HG03139 (cell line): ENCODE data around the gene TNFAIP2.

Experiments
- ATAC-seq: cut with Tn5 transposase; IDR thresholded peaks from one replicate; pipeline ENCODE4 v1.9.1; 2021; ENCODE audit not compliant: unreplicated experiment

The TNFAIP2 gene

DNA sequence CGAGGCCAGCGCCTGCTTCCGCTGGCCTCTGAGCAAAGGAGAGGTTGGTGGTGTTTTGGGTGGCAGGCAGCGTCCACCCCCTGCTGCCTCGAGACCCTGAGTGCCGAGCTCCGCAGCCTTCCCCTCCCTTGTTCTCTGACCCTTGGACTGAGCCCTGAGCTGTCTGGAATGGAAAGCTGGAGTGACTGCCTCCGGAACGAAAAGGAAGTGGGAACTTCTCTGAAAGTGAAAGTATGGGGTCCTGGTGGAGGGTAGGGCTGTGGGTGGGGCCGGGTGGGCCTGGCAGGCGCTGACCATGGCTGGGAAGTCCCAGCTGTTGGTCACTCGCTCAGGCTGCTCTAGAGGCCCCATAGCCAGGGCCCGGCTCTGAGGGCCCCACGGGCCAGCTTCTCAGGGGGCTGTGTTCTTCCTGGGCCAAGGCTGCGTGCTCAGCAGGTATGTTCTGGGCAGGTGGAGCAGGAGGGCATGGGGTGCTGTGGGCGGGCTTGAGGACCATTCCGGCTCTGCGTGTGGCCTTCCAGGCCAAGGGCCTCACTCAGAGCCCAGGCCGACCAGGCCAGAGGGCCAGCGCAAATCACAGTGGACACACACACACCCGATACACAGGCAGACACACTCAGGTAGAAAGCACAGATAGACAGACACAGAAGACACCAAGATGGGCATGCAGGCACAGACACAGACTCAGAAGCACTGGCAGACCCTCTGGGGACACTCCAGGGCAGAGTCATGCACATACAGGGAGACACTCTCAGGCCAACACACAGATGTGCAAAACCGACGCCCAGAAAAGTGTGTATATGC is 28.7 kb upstream of the TNFAIP2 start, which contains the start of gene EXOC3L4:
Gene EXOC3L4, plus strand, starts transcription at position 320 of the 804 bp plus-strand sequence. CDS start 5,495 bp downstream, outside the sequence.
- ATAC-seq = no peak

DNA sequence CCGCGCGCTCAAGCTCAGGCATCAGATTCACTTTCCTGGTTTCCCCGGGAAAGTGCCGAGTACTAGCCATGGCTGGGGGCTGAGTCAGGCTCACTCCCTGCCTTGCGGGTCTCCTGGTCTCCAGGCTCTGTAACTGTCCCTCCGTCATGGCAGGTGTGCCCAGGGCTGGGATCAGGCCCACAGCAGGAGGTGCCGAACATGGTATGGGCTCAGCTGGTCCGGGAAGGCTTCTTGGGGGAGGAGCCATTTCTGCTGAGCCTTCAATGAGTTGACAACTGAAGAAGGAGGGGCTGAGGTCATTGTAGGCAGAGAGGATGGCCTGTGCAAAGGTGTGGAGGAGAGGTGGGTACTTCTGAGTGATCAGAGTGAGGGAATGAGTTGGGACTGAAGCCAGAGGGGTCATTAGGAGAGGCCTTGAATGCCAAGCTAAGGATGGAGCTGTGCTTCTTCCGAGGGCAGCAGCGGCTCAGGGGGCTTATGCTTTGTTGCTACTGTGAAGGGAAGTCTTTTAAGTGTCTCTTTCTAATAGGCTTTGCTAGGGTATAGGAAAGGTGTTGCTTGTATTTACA is 28.0 kb upstream of the TNFAIP2 start:
- no peak for ATAC-seq

DNA sequence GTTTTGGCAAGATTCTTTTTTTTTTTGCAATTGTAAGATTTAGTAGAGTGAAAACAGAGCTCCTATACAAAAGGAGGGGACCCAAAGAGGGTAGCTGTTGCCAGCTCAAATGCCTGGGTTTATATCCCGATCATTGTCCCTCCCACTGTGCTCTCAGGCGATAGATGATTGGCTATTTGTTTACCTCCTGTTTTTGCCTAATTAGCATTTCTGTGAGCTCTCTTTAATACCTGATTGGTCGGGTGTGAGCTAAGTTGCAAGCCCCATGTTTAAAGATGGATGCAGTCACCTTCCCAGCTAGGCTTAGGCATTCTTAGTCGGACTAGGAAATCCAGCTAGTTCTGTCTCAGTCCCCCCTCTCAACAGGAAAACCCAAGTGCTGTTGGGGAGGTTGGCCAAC is 26.9 kb upstream of the TNFAIP2 start:
- ATAC-seq = no peak

DNA sequence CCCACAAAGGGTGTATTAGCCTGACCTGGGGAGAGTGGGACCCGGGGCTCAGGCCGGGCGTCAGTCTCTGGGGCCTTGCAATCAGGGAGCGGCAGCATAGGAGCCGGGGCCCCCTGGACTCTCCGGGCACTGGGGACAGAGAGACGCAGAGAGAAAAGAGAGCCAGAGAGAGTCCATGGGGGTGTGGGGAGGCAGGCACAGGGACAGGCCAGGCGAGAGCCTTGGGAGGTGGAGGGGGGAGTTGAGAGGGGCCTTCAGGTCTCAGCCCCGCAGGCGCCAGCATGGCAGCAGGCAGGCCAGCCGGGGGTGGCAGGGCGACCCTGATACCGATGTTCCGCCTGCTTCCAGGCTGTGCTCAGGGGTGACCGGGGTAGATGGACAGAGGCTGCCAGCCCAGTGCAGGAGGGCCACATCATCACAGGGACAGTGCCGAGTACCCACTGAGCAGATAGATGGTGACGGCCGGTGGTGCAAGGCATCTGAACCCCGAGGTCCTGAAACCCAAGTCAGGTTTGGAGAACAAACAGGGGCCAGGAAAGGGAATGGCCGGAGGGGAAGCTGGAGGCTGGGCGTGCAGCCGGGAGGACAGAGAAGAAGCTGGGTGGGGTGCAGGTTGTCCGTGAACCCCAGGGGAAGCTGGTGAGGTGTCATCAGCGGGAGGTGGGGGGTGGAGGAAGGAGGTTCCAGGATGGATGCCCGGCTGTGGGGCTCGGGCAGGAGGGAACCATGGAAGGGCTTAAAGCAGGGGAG is 25.8 kb upstream of the TNFAIP2 start:
- no peak for ATAC-seq

DNA sequence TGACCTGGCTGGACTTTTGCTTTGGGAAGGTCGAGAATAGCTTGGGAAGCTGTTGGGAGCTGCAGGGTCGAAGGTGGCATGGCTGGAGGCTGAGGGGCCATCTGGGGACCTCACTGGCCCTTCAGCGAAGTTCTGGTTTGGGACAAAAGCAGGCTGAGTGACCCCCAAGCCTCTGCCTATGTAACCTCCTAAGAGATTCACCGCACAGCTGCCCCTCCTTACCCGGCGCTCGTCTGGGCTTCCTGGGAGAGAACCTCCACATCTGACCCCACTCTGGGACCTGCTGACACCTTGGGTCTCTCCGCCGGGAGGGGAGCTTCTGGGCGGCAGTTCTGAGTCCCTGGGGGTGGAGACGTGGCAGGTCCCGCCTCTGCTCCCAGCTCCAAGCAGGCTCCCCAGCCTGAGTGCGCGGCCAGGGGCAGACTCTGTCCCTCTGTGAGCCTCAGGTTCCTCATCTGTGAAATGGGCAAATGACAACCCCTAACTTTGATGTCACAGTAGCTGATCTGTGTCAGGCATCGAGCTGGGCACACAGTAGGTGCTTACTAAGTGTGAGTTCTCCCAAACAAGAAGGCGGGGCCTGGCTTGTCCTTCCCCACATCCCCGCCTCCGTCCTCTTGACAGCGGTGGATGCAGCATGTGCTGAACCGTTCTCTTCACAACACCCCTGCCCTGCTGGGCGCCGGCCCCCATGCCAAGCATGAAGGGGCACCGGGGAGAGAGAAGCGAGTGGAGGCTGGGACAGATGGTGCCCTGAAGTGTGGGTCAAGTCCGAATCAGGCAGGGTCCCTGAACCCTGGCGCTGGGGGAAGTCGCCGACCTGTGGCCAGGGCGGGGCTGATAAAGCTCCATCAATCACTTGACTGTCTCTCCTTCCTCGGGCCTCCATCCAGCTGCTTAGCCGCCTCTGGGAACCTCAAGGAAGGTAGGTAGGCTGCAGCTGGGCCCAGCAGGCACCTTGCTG is 25.0 kb upstream of the TNFAIP2 start:
- ATAC-seq = no peak

DNA sequence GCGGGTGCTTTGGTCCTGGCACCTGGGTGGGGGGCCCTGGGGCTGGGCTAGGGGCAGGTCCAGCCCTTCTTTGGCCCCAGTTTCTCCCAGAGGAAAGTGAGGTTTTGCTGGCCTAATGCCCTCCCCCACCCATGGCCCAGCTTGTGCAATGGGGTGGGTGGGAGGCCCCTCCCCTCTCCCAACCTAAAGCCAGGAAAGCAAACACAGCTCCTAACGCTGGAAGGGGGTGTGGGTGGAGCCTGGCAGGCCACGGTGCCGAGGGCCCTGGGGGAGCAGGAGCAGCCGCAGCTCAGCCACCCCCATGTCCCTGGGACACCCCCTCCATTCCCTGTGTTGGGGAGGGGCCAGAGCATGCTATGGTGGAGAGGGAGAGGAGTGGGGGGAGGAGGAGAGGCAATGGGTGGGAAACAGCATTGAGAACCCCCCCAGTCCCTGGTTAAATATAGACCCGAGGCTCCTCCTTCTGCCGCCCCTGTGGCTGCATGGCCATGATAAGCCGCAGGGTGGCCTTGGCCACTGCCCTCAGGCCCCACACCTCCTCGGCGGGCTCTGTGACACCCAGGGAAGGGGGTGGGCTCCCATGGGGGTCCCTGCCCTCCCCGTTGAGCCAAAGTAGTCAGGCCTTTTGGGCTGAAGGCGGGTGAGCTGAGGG is 24.1 kb upstream of the TNFAIP2 start:
- ATAC-seq = no peak

DNA sequence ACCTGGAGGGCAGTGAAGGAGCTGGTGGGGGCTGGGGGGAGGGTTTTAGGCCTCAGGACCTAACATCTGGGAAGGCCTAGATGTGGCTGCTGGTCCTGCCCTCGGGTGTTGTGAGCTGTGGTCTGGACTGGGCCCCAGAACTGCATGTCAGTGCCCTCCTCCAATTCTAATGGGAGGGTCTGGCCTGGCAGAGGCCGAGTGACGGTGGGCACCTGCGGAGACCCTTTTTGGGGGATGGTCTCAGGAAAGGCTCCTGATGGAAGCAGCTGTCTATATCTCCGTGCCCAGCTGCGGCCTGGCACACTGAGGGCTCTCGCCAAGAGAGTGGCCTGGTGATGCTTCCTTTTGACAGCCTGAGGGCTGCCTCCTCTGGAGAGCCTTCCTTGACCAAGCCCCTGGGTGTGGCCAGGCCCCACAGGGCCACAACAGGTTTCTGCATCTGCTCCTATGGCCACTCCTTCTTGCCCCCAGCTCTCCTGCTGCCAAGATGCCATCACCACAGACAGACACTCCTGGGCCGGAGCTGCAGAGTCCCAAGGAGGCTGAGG is 23.5 kb upstream of the TNFAIP2 start:
- no peak for ATAC-seq

DNA sequence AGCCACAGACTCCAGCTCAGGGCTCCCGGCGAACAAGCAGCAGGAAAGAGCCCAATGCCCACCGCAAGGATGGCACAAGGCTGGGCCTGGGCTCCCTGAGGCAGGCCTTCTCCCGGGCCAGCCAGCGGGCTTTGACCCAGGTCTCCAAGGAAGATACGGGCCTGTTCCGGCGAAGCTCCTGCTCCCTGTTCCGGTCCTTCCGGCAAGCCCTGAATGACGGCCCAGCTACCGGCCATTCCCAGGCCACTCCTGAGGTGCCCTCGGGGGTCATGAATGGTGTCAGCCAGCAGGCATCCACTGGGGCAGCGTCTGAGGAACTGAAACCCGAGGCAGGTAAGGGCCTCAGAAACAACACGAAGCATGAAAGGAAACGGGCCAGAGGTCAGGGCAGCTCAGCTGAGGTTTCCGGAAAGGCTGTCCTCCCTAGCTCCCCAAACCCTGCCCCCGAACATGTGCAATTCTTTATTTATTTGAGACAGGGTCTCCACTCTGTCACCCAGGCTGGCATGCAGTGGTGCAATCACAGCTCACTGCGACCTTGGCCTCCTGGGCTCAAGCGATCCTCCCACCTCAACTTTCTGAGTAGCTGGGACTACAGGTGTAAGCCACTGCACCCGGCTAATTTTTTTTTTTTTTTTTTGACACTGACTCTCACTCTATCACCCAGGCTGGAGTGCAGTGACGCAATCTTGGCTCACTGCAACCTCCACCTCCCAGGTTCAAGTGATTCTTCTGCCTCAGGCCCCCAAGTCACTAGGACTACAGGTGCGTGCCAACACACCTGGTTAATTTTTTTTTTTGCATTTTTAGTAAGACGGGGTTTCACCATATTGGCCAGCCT is 22.8 kb upstream of the TNFAIP2 start:
- no peak for ATAC-seq

DNA sequence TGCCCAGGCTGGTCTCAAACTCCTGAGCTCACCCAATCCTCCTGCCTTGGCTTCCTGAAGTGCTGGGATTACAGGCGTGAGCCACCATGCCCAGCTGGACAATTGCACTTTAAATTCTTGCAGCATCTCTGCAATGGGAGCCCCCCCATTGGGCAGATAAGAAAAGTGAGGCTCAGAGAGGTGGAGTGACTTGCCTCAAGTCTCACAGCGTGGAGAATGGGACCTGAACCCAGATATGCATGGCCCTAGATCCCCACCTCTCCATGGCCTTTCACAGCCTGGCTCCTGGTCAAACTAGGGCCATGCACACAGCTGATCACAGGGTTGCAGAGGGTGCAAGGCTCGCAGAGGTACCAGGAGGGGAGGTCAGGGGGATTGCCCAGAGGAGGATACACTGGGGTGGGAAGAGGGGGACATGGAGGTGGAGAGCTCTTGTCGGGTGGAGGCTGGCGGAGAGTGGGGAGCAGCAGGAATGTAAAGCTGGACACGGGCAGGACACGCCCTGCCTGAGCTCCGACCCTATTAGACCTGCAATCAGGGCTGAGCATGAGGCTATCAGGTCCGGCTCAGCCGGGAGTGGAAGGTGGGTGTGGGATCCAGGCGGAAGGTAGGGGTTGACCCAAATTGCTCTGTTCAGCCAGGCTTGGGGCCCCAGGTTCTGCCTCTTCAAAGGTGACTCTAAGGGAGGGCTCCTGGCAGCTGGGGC is 21.9 kb upstream of the TNFAIP2 start:
- ATAC-seq = no peak

DNA sequence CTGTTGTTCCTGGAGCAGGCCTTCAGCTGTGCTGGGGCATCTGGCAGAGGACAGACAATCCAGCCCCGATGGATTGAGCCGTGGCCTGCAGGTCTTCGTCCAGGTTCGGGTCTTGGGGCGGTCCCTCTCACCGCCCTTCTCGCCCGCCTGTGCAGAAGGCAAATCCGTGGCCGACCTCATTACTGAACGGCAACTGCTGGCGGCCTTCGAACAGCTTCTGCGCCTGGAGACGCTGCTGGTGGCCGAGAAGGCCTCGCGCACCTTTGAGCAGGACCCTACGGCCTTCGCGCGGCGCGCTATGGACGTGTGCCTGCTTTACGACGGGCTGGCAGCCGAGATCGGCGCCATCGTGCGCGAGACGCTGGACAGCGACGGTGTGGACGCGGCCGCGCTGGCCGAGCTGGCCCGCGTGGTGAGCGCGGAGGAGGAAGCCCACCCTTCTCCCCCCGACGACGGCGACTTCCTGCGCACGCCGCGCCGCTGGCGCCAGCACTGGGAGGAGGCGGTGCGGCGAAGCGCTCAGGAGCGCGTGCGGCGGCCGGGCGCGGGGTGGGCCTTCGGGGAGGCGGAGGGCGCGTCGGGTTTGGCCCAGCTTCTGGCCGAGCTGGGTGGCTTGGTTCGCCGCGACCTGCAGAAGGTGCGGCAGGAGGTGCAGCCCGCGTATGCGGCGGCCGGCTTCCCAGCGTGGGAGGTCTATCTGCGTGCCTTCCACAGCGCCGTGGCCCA is 21.1 kb upstream of the TNFAIP2 start:
- ATAC-seq = no peak

DNA sequence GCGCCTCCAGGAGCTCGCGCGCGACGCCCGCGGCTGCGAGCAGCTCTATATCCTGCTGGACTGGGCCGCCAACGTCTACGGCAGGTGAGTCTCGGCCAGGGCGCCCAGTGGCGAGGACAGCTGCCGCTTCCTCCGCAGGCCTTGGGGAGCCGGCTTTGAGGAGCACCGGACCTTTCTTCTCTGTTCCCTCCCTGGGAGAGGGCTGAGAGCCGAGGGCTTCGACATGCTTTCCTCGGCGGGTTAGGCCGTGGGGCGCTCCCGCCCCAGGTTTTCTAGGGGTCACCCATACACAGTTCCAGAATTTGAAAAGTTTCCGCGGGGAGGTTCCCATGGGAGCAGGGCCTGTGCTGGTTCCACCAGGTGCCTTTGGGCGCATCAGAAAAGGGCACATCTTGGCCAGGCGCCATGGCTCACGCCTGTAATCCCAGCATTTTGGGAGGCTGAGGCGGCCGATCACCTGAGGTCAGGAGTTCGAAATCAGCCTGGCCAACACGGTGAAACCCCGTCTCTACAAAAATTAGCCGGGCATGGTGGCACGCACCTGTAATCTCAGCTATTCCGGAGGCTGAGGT is 20.5 kb upstream of the TNFAIP2 start:
- no peak for ATAC-seq

DNA sequence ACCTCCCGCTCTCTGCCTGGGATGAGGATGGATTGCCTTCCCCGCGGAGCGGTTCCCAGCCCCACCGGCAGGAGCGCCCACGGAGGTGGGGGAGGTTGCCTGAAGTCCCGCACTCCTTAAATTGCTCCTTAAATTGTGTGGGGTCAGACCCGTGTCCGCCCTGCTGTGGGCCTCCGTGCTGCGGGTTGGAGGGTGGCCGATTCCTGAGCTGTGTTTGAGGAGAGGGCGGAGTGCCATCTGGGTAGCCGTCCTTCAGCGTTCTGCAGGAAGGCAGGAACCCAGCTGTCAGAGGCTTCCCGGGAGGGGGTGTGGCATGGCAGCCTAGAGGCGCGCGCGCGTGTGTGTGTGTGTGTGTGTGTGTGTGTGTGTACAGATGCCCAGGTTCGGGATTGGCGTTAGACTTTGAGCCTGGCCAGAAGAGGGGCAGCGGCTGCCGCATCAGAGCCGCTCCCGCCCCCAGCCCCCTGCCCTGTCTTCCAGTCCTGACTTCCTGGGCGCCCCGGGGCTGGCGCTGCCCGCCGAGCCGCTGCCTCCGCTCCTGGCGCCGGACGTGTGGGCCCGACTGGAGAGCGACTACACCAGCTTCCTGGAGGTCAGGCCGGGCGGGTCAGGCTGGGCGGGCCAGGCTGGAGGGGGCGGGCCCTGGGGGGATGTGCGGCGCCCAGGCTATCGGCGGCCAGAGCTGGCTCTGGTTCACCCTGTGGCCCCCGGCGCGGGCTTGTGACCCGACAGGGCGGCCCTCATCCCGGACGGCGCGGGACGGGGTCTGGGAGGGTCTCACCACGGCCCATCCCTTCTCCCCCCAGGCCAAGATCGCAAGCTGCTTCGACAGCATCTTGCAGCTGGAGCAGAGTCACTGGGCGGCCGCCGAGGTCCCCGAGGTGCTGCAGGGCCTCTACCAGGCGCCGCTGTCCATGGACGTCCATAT is 19.5 kb upstream of the TNFAIP2 start:
- no peak for ATAC-seq

DNA sequence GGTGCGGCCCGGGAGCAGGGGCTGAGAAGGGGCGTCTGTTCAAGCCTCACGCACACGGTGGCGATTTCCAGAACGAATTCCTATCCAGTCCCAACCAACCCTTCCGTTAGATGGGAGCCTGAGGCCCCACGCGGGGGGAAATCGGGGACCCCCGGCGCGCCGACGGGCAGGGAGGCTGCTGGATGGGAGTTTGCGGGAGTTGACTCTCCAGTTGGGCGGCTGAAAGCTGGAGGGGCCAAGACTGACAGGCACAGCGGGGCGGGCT is 18.9 kb upstream of the TNFAIP2 start:
- no peak for ATAC-seq

DNA sequence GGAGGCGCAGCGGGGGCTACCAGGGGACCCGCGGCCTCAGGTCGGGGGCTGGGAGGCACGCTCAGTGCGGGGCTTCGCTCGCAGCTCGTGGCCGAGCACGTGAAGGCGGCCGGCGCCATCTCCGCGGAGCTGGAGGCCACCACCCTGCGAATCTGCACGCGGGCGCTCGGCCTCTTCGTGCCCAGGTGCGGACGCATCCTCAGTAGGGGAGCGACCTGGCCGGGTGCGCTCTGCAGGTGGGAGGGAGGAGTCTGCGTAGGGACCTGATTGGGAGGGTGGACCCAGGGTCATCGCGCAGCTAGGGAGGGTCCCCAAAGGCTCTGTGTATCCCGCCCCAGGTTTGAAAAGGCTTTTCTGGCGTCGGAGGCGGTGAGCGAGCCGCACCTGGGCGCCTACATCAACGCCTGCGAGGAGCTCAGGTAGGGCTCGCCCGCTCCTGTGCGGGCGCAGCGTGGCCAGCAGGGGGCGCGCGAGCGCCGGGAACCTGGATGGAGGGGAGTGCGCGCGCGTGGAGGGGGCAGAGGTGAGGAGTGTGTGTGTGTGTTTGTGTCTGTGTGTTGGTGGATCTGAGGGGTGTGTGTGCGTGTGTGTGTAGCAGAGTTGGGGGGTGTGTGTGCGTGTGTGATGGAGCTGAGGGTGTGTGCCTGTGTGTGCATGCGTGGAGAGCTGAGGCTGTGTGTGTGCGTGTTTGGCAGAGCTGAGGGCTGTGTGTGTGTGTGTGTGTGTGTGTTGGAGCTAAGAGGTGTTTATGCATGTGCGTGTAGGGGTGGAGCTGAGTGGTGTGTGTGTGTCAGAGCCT is 18.4 kb upstream of the TNFAIP2 start:
- ATAC-seq = peak; percentile 46

DNA sequence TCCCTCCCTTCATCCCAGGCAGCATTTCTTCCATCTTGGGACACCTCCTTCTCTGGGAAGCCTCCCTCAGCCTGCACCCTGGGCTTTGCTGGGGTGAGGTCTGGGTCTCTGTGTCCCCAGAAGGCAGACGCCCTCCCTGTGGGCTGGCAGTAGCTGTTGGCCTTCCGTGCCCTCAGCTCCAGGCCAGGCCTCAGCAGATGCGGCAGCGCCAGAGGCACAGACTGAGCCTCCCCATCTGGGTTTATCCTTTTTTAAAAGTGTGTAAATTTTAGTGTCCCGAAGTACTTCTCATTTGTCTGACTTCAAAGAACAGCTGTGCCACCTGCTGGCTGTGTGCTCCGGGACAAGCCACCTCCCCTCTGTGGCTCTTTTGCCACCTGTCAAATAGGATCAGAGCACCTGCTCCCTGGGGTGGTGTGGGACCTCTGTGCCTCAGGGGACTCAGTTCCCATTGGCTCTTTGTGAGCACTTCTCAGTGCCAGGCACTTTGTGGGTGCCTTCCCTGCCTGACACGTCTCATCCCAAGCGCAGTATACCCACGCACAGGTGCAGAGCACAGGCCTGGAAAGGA is 17.6 kb upstream of the TNFAIP2 start:
- ATAC-seq = no peak

DNA sequence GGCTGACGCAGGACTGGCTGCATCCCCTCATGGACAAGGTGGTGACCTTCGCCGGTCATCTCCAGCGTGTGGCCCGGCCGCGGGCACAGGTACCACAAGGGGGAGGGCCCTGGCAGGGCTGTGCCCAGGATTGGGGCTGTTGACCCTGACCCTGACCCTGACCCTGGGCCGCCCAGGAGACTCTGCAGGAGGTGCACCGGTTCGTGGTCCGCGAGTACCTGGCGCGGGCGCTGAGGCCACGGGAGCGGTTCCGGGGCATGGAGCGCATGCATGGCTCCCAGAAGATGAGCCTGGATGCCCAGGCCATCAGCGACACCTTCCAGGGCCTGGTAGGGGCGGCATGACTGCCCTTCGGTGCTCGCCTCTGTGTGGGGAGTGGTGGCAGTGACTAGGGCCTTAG is 15.8 kb upstream of the TNFAIP2 start:
- no peak for ATAC-seq
